Measurements from ENCODE around the gene MAN2A2.

DNA sequence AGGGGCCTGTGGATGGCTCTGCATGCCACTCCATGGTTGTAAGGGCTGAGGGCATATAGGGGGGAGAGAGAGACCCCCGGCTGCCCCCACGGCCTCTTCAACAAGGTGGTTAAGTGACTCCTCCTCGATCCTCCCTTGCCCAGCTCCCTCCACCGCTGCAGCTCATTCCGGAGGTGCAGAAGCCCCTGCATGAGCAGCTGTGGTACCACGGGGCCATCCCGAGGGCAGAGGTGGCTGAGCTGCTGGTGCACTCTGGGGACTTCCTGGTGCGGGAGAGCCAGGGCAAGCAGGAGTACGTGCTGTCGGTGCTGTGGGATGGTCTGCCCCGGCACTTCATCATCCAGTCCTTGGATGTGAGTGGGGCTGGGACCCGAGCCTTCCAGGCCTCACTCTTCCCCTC, 12.3 kb upstream of the MAN2A2 start:
- TF ChIP-seq, protein P1, sequence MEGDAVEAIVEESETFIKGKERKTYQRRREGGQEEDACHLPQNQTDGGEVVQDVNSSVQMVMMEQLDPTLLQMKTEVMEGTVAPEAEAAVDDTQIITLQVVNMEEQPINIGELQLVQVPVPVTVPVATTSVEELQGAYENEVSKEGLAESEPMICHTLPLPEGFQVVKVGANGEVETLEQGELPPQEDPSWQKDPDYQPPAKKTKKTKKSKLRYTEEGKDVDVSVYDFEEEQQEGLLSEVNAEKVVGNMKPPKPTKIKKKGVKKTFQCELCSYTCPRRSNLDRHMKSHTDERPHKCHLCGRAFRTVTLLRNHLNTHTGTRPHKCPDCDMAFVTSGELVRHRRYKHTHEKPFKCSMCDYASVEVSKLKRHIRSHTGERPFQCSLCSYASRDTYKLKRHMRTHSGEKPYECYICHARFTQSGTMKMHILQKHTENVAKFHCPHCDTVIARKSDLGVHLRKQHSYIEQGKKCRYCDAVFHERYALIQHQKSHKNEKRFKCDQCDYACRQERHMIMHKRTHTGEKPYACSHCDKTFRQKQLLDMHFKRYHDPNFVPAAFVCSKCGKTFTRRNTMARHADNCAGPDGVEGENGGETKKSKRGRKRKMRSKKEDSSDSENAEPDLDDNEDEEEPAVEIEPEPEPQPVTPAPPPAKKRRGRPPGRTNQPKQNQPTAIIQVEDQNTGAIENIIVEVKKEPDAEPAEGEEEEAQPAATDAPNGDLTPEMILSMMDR (IDR thresholded peaks at IDR 0.05), result no peak
- no peak for TF ChIP-seq POLR2A (IDR thresholded peaks at IDR 0.05)

All from Peyer's patch (tissue), 4 donors.